Body of pancreas (tissue), 4 donors: Measurements from ENCODE around the gene EEFSEC.

Experiments used
- POLR2A ChIP-seq, 3 donors: fragments of 450-650 bp; IDR thresholded peaks; one replicate each; pipeline ENCODE4 v1.6.1; 2016; ENCODE audit warnings: antibody characterized with exemption in 3 of 3, mild to moderate bottlenecking in 2 of 3
- TF ChIP-seq, protein P1 (sequence below), 7 experiments: fragments of 450-650 bp in 4 of 7; fragments of 200-600 bp in 3 of 7; sonication (generic) in 3 of 7; IDR thresholded peaks; one replicate each; pipeline ENCODE4 v1.5.1; 2016 to 2019; ENCODE audit warnings: antibody characterized with exemption in 7 of 7

DNA sequence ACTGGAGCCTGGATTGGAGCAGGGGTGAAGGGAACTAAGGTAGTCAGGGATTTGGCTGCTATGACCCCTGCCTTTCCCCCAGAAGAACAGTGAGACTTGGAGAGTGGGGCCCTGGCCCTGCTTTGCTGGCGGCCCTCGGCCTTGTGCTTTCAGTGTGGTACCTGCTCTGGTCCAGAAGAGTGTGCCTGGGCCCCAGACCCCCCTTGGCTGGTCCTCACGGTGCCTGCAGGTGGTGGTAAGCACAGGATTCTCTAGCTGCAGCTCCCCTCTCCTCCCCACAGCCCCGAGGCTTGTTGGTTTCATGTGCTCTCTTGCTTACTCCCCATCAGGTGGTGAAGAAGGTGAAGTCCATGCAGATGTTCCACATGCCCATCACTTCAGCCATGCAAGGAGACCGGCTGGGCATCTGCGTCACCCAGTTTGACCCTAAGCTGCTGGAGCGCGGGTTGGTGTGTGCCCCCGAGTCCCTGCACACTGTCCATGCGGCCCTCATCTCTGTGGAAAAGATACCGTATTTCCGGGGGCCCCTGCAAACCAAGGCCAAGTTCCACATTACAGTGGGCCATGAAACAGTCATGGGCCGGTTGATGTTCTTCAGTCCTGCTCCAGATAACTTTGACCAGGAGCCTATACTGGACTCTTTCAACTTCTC, 187.7 kb downstream of the EEFSEC start:
- TF ChIP-seq, protein P1, sequence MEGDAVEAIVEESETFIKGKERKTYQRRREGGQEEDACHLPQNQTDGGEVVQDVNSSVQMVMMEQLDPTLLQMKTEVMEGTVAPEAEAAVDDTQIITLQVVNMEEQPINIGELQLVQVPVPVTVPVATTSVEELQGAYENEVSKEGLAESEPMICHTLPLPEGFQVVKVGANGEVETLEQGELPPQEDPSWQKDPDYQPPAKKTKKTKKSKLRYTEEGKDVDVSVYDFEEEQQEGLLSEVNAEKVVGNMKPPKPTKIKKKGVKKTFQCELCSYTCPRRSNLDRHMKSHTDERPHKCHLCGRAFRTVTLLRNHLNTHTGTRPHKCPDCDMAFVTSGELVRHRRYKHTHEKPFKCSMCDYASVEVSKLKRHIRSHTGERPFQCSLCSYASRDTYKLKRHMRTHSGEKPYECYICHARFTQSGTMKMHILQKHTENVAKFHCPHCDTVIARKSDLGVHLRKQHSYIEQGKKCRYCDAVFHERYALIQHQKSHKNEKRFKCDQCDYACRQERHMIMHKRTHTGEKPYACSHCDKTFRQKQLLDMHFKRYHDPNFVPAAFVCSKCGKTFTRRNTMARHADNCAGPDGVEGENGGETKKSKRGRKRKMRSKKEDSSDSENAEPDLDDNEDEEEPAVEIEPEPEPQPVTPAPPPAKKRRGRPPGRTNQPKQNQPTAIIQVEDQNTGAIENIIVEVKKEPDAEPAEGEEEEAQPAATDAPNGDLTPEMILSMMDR (IDR thresholded peaks at IDR 0.05): no peak
- TF ChIP-seq POLR2A (IDR thresholded peaks at IDR 0.05): no peak
